ENCODE measurements around the gene ANO1.

Gene ANO1

DNA sequence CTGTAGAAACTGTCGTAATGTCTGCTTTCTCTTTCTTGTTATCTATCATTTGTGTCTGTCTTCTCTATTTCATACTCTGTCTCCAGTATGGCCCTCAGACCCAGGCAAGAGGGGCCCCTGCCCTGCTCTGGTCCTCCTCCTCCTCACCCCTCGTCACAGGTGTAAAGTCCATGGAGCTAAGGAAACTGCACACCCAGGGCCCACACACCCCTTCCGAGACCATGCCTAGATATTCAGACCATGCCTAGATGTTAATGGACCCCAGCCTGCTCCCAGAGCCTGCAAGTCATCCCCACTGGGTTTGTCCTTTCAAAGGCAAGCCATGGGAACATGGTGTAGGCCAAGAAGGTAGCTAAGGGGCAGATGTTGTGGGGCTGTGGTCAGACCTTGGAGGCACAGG lies 24.1 kb upstream of the ANO1 start:
- no peak for DNase-seq

DNA sequence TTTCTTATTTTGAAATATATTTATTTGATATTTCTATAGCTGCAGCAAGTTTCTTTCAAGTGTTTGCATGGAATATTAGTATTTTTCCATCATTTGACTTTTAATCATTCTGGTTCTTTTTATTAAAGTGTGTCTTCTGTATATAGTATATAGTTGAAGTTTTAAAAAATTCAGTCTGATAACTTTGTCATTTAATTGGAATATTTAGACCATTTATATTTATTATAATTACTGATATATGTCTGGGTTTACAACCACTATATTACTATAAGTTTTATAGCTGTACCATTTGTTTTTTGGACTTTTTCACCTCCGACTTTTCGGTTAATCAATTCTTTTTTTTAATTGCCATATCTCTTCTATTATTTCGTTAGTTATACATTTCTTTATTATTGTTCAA lies 22.7 kb upstream of the ANO1 start:
- DNase-seq: no peak

DNA sequence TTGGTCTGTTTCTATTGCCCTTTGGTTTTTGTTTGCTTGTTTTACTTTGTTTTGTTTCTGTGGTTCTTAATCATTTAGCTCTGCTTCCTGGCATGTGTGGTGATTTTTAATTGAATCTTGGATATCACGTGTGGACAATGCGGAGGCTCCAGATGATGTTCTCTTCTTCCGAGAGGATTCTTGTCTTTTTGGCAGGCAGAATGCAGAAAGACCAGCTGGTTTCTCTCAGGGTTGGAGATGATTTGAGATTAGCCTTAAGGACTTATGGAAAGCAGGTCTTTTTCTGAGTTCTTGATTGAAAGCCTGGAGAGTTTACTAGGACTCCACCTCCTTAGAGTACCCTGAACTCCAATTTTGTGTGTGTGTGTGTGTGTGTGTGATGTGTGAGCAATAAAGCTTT lies 21.0 kb upstream of the ANO1 start:
- DNase-seq: no peak

DNA sequence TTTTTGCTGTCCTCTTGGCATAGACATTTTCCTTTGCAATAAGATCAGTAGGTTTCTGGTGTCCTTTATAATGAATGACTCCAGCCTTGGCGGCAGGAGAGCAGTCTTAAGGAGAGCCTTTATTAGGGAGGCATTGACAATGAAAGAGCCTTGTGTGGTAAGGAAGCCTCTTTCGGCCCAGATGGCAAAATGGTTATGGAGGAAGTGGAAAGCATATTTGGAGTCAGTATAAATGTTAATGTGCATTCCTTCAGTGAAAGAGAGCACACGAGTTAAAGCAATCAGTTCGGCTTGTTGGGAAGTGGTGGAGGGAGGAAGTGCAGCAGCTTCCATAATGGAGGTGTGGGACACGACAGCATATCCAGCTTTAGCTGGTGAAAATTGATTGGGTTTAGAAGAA lies 18.1 kb upstream of the ANO1 start:
- no peak for DNase-seq

DNA sequence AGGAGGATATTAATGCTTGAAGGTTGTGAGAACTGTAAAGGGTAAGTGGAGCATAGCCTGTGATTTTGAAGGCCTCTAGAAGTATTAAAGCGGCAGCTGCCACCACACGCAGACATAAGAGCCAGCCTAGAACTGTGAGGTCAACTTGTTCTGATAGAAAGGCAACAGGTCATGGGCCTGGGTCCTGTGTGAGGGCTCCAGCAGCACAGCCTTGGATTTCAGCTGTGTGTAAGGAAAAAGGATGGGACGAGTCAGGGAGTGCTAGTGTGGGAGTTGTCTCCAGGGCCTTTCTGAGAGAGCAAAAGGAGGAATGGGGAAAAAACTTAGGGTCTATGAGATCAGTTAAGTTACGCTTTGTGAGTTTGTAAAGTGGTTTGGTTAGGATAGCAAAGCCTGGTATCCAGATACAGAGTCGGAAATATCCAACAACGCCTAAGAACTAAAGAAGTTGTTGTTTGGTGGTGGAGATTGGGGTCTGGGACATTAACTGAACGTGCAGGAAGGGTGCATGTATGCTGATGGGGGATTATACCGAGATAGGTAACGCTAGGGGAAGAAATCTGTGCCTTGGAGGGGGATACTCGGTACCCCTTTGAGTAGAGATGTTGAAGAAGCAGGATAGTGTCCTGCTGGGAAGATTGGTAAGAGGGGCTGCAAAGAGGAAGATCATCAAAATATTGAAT lies 17.4 kb upstream of the ANO1 start:
- no peak for DNase-seq

DNA sequence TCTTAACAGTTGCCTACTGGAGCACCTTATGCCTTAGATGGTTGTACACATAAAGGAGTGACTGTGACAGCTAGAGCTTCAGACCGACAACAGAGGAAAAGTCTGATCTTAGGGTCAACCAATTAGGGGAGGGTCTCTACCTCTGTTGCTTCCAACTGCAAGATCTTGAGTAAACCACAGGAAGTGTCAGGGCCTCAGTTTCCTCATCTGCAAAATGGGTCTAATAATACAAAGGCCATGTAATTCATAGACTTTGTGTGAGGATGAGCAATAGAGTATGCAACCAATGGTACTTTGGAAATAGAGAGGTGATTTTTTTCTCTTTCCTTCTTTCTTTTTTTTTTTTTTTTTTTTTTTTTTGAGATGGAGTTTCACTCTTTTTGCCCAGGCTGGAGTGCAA lies 16.4 kb upstream of the ANO1 start:
- no peak for DNase-seq

DNA sequence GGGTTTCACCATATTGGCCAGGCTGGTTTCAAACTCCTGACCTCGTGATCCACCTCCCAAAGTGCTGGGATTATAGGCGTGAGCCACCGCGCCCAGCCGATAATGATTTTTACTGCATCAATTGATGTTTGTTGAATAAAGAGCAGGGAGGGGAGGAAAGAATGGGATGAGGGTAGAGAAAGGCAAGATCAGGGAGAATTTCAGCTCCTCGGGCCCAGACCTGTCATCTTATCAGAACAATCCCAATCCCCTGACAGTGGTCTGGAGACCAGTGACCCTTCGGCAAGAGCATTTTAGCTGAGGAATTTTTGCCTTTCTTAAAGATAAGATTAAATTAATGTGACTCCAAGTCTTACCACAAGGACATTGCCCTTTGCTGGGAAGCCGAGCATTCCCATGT lies 15.0 kb upstream of the ANO1 start:
- no peak for DNase-seq

DNA sequence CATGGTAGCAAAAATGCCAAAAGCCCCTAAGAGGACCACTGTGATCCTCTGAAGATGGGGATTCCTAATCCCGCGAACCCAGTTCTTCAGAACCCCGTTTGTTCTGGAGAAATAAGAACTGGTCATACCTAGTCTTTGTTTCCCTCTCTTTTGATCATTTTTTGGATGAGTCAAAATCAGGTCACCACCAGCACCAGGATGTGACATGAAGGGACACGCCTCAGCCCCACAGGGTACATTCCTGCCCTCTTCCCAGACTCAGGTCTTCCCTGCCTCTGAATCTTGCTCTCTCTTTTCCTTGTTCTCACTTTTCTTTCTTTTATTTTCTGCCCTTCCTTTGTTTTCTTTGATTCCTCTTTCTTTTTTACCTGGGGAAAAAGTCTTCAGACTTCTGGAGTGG lies 14.6 kb upstream of the ANO1 start:
- DNase-seq: no peak

DNA sequence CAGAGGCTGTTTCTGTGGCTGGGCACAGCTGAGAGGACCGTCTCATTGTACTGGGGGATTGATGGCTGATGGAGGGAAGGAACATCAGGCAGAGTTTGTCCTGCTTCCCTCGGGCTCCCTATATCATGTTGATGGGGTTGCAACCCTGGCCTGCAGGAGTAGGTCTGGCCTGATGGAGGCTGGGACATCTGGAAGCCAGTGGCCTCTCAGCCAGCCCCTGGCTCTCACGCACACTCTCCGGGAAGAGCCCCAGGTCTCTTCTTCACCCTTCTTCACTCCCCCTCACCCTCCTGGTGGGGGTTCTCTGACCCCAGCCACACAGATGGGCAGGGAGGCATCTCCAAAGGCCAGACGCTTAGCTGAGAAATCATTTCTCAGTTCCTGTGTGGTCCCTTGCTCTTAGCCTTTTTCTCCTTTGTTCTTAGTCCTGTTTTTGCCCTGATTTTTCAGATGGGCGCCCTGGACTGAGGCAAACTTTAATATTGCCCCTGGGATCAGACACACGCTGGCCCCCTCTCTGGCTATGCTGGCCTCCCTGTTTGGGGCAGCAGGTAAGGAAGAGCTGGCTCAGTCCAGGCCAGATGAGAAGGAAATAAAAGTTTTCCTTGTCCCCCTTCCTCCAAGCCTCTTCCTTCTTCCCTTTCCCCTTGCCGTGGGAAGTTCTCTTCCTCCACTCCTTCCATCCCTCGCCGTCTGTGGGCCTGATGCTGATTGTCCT lies 13.9 kb upstream of the ANO1 start:
- no peak for DNase-seq

DNA sequence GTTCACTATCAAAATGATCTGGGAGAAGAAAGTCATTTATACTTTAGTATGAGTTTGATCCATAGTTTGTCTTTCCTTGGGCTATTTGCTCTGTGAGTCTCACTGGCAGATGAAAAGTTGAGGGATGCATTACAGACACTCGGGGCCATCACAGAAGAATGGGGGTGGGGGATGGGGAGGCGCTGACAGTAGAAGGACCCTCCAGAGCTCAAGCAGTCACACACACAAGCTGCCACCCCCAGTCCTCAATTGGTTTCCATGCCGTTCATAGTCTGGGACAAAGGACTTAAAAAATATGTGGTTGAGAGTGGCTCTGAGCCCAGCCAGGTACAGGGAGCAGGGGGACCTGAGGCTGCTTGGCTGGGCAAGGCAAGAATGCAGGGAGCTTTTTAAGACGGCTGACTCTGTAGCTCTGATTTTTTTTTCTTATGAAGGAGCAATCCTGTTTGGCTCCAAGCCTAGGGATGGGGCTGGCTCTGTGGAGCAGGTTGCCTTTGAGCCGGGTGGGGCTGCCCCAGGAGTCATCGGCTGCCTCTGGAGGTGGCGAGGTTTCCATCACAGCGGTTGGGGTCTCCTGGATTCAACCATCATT lies 13.3 kb upstream of the ANO1 start:
- no peak for DNase-seq

DNA sequence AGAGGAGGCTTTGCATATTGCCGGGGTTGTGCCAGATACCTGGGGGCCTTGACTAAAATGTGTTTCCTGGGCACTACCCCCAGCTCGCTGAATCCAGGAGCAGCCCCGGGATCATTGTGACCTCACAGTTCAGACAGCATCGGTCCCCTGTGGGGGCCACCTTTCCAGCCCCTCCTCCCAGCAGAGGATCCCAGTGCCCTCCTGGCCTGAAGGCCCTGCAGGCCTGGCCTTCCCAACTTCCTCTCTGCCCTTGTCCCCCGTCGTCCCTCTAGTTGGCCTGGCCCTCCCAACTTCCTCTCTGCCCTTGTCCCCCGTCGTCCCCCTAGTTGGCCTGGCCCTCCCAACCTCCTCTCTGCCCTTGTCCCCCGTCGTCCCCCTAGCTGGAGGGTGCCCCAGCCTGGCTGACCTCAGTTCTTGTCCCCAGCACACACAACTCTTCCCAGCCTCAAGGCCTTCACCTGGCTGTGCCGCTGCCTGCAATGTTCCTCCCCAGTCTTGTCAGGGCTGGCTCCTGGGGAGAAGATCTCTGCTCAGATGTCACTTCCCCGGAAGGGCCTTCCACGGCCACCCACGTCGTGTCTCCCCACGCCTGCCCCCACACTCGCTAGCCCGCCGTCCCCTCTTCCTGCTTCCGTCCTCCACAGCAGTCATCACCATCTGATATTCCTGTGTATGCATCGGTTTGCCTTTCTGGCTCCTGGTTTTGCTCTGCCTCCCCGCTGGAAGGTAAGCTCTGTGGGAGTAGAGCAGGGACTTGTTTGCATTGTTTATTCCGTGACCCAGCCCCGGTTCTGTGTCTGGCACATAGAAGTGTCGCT lies 12.6 kb upstream of the ANO1 start:
- no peak for DNase-seq

DNA sequence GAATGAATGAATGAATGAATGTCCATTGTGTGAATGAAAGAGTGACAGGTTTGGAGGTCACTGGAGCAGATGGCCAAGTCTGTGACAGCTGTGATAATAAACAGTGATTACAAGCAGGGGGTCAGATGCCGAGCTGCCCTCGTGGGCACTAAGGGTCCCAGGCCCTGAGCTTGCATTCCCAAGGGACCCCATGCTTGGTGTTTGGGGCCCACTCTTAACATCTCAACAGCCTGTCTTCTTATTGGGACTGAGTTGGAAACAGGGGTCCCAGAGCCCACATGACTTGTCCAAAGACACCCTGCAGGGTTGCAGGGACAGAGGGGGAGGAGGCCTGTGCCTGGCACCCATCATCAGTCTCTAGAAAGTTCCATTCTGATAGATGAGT lies 12.0 kb upstream of the ANO1 start:
- DNase-seq: no peak

DNA sequence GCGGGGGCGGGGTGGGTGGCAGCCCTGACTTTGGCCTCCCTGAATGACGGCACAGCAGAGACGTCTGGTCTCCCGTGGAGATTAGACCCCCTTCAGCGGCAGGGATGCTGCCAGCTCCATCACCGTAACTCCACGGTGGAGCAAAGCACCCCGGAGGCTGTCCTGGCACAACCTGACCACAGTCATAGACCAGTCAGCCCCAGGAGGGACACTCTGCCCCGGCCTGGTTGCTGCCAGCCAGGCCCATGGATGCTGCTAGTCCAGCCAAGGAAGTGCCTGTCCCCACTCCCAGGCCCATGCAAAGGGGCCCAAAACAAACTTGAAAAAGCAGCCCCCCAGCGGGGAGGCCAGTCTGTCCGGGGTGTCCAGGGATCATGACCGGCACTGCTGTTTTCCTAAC lies 11.5 kb upstream of the ANO1 start:
- no peak for DNase-seq

DNA sequence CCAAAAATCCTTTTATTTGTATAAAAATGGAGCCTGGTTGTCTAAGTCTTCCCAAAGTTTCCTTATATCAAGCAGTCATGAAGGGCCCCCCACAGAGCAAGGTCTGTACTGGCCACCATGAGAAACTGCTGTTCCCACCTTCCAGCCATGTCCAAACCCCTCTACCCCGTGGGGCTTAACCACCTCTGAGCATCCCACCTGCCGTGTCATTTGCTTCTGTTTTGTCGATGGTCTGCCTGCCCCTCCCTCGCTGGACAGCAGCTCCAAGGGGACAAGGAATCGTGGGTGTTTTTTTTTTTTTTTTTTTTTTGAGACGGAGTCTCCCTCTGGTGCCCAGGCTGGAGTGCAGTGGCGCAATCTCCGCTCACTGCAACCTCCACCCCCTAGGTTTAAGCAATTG lies 11.1 kb upstream of the ANO1 start:
- no peak for DNase-seq

DNA sequence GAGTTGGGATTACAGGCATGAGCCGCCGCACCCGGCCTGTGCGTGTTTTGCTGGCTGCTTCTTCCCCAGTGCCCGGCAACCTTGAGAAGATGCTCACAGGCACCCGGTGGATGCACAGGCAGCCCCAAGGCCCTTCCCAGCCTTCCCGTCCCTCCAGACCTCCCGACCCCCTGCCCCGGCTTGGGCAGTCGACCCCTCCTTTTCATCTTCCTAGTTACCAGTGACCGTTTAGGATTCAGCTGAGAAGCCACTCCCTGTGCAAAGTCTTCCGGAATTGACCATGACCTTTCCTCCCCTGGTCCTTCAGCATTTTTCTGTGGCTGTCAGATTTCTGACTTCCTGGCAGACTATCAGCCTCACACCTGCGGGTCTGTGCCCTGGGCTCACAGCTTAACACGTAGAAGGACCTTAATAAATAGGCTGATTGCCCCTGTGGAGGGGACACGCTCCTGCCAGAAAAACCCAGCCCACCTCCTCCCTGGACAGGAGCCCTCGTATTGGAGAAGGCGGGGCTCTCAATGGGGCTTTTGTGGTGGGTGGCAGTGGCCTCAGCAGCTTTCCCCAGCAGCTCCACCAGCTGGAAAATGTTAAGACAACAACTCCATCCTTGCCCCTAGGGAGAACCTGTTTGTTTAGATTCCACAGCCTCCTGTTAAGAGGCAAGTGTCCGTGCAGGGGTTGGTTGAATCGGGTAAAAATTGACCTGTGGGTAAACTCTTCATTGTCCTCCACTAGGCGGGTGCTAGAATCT lies 10.4 kb upstream of the ANO1 start:
- DNase-seq: no peak

DNA sequence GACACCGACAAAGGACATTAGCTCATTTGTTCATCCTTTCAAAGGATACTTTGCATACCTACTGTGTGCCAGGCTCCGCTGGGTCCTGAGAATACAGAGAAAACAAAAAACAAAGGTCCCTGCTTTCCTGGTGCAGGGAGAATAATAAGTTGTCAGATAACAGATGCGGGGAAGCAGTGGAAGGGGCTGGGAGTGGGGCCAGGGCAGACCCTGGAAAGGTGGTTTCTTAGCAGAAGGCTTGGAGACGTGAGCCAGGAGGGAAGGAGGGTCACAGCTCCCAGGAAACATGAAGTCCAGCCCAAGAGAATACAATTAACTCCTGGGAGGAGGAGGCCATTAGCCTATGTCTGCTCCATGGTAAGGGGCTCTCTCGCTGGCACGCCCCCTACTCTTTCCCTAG lies 9.8 kb upstream of the ANO1 start:
- DNase-seq: no peak

DNA sequence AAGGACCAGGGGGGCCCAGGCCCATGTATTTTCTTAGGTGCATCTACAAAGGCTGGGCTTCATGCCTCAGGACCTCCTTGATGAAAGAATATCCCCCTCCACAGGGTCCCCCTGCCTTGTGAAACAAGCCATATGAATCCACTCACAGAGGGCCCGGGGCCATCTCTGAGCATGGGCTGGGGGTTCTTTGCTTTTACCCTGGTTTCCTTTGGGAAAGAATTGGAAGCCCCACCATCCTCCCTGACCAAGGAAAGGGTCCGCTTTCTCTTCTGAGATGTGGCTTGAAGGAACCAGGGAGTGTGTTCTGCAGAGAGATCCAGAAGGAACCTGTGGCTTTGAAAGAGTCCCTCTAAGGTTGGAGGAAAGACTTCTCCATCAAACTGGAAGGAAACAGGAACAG lies 9.2 kb upstream of the ANO1 start:
- no peak for DNase-seq

DNA sequence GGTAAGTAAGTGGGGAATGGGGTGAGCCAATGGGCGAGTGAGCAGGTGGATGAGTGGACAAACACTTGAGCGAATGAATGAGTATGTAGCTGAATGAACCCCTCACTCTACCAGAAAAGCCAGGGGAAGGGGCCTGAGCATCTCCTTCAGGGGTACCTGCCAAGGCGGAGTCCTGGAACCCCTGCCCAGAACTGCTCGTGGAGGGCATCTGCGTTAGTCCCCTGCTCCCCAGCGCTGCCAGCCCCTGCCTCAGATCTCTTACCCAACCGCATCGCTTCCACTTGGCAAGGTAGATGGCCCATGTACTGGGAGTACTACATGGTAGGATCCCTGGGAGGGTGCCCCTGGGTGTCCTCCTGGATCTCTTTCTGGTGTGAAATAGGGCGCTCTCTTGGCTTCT lies 7.4 kb upstream of the ANO1 start:
- no peak for DNase-seq

DNA sequence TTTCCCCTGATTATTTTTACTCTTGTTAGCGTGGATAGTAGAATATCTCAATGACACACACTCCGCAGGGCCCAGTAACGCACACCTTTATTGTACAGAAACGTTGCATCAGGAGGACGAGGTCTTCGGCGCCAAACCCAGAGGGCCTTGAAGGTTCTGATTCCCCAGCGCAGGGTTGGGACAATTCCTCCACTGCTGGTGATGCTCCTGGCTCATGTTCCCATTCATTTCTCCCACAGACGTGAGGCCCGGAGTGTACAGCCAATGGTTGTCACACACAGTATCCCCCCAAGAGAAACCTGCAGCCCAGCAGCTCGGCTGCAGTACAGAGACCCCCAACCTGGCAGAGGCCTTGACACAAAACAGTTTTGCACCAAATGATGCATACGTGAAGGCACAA lies 6.1 kb upstream of the ANO1 start:
- no peak for DNase-seq

DNA sequence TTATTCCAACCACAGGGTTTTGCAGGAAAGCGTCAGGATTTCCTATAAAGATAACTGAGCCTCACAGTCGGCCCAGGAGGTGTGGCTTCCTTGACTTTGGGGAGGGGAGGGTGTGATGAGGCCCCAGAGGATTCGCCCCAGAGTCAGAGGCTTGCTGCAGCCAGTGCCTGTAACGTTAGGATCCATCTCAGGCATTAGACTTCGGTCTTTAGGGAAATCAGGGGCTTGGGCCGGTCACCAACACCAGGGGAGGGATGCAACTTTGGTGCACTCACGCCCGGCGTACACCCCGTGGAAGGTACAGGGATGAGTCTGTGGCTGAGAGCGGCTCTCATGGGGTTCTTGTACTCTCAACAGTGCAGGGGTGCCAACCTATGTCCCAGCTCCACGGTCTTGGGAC lies 5.7 kb upstream of the ANO1 start:
- DNase-seq: no peak

DNA sequence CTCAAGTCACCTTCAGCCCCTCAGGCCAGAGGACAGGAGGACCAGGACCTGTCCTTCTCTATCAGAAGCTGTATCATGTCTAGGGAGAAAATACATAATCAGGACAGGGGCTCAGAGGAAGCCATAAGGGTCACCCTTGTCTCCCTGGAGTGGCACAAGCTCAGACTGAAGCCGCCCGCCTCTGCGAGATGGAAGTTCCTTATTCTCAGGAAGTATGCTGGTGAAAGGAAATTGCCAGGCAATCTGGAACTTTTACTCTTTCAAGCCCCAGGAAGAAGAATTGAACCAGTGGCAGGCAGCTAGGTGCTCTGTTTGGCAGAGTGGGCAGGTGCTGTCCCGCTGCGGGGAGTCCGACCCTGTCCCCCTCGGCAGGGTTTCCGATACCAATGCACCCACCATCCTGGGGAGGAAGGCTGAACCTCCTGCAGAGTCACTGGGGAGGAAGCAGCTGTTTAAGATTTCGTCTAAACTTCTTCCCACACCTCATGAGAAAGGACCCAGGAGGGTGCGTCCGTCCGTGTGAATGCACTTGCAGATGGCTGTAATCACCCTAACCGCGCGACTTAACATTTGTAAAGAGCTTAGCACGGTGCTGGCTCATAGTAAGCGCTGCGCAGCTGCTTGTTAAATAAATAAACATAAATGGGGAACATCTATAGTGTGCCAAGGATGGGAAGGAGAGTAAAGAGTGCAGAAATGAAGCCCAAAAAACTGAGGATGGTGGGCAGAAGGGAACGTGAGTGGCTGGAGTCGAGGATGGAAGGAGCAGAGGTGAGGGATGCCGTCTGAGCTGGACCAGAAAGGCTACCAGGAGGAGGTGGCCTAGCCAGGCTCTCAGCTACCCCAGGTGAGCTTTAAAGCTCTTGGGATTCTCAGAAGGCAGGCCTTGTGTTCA lies 5.0 kb upstream of the ANO1 start:
- no peak for DNase-seq

DNA sequence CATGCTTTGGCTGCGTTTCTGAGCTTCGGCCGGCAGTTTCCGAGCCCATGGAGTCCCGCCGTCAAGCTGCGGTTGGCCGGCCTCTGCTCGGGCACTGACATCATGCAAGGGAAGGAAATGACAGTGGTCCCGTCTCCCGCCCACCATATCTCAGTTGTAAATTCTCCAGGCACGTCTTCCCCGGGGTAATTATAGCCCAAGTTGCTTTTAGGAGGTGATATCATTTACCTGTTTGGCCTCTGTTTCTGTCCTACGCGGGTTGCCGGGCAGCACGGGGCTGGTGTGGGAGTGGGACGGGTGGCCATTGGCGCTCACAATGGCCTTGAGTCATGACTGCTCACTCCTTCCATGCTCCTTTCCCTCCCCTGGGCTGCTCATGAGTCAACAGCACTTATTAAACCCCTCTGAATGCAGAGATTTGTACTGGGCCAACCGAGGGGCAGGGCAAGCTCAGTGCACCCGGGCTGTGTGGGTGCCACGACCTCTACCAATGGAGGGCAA lies 4.2 kb upstream of the ANO1 start:
- no peak for DNase-seq

Measured in NCI-H1694 (cell line).